Retinal pigment epithelial cell (primary cell): ENCODE results near the gene FNDC3B.

Experiments
- DNase-seq: peaks from one replicate; pipeline ENCODE4 v3.0.0-alpha.2; 2010; ENCODE audit warnings: low read depth
- H3K4me3 ChIP-seq: 2 replicates; pipeline ENCODE4 v1.5.1; 2011; ENCODE audit warnings: mild to moderate bottlenecking, low read length, control low read depth, moderate library complexity
- CTCF ChIP-seq: conservative IDR thresholded peaks from 2 replicates; pipeline ENCODE4 v1.5.1; 2011; ENCODE audit warnings: low read depth, low read length, control low read depth, inconsistent platforms

The FNDC3B gene

DNA sequence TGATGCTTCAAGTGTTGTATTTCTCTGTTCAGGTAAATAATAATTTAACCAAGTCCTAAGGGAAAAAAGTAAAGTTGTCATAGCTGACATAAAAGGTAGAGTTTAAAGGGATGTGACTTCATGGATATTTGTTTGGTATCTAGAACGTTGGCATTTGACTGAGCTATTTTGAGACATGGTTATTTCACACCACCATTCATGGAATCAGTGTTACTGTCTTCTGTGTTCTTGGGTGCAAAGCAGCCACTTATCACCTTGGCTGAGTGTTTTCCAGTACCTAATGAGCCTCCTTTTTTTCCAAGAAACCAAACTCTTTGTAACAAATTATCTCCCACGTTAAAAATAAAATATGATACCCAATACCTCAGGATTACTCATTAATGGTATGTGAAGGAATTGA is 253.0 kb downstream of the FNDC3B start:
- DNase-seq: no peak
- no peak for TF ChIP-seq CTCF
- no peak overlapping the region for H3K4me3 ChIP-seq

DNA sequence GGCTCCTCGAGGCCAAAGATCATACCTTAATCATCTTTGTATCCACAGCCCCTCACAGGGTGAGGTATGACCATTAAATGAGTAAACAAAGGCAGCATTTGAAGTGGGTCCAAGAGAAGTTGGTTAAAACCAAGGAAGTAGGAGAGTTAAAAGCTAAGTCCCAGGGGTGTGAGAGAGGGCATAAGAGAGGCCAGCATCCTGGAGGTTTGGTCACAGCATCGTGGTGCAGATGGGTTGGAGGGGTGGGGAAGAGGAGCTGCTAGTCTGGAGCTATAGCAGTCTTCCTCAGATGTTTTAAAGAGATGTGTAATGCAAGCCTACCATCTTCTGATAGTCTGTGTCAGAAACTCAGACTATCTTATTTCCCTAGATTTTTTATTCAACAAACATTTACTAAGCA is 253.7 kb downstream of the FNDC3B start:
- no peak for TF ChIP-seq CTCF
- no peak overlapping the region for H3K4me3 ChIP-seq
- DNase-seq: no peak

DNA sequence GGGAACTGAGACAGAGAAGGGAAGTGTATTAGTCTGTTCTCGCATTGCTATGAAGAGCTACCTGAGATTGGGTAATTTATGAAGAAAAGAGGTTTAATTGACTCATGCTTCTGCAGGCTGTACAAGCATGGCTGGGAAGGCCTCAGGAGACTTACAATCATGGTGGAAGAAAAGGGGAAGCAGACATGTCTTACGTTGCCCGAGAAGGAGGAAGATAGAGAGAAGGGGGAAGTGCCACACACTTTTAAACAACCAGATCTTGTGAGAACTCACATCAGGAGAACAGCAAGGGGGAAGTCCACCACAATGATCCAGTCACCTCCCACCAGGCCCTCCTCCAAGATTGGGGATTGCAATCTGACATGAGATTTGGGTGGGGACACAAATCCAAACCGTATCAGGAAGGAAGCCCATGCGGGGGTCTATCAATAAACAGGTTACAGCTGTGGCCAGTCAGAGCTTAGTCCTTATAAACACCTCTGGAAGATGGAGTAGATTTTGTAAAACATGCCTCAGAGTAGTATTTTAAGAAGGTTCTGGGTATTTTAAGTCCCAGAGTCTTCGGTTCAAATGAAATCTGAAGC is 254.9 kb downstream of the FNDC3B start:
- TF ChIP-seq CTCF: no peak
- no peak for DNase-seq
- H3K4me3 ChIP-seq: no peak overlapping the region

GRCh38 chr3:172296248-172296974 is 257.0 kb downstream of the FNDC3B start:
- H3K4me3 ChIP-seq: no peak overlapping the region
- TF ChIP-seq CTCF: no peak
- DNase-seq: no peak

GRCh38 chr3:172296975-172297332 is 257.6 kb downstream of the FNDC3B start:
- TF ChIP-seq CTCF: no peak
- DNase-seq: no peak
- no peak overlapping the region for H3K4me3 ChIP-seq

GRCh38 chr3:172298247-172298646 is 258.9 kb downstream of the FNDC3B start:
- TF ChIP-seq CTCF: no peak
- no peak for DNase-seq
- no peak overlapping the region for H3K4me3 ChIP-seq

- no peak for DNase-seq
These were observed 260.8 kb downstream of the FNDC3B start for GRCh38 chr3:172300187-172300586.

More at GRCh38 chr3:172300187-172300586, 260.8 kb downstream of the FNDC3B start:
- no peak overlapping the region for H3K4me3 ChIP-seq
- no peak for TF ChIP-seq CTCF
